Skeletal muscle tissue (tissue), 4 donors: Measurements from ENCODE around the gene MARCKSL1. TPM values are rescaled to one million over a fixed set of nuclear protein-coding genes. Genes with fewer than 3 reads are reported as not detected.
A peak's percentile ranks its signal among the peaks of the same experiment; 100 is the strongest.

Experiments
- H3K27ac ChIP-seq: one replicate; pipeline ENCODE4 v1.7.0; 2013; ENCODE audit warnings: mild to moderate bottlenecking, low read depth, low read length, inconsistent platforms
- H3K27me3 ChIP-seq, 3 donors: one replicate each; pipeline ENCODE4 v1.7.0; 2013; ENCODE audit warnings: low read length in 3 of 3; ENCODE audit not compliant: control insufficient read depth in 3 of 3, insufficient read depth in 3 of 3
- H3K36me3 ChIP-seq, 3 donors: one replicate each; pipeline ENCODE4 v1.7.0; 2013; ENCODE audit warnings: low read length in 3 of 3; ENCODE audit not compliant: control insufficient read depth in 3 of 3, insufficient read depth in 3 of 3
- H3K4me1 ChIP-seq, 3 donors: one replicate each; pipeline ENCODE4 v1.7.0; 2013; ENCODE audit warnings: low read length in 3 of 3, mild to moderate bottlenecking in 3 of 3; ENCODE audit not compliant: control insufficient read depth in 3 of 3, insufficient read depth in 3 of 3
- H3K4me3 ChIP-seq, 3 donors: one replicate each; pipeline ENCODE4 v1.7.0; 2013; ENCODE audit warnings: low read length in 3 of 3
- H3K9ac ChIP-seq, 3 donors: one replicate each; pipeline ENCODE4 v1.7.0; 2013; ENCODE audit warnings: low read length in 3 of 3, mild to moderate bottlenecking in 3 of 3, moderate library complexity in 2 of 3, low read depth in 1 of 3
- H3K9me3 ChIP-seq, 3 donors: one replicate each; pipeline ENCODE4 v1.7.0; 2013; ENCODE audit warnings: low read length in 3 of 3; ENCODE audit not compliant: control insufficient read depth in 3 of 3
- total RNA-seq: library from RNA; depleted of rRNA; stranded (reverse); fragments of >200 nt; gene quantifications from one replicate; pipeline ENCODE4 v1.2.3, GENCODE V29; 2014
- donor health status: Osteomylitis.

Gene MARCKSL1
- total RNA-seq, 1 donor from 2014 or later = 31.8 TPM

- Histone ChIP-seq H3K27ac (no peak overlapping the region), H3K9ac (peak overlapping the region; percentile 10 to 45 (median 23)), H3K9me3 (no peaks in the 10 kb centered on the region), H3K4me3 (peak overlapping the region in 1 of 3 donors; percentile 54), H3K27me3 (peaks cover 0 to 4% (median 0%) of the 10 kb centered on the region in 3 donors), H3K4me1 (peaks cover 13 to 27% (median 22%) of the 10 kb centered on the region in 3 donors), H3K36me3 (peaks cover 23 to 33% (median 31%) of the 10 kb centered on the region in 3 donors)
Observed at GRCh38 chr1:32334274-32334861, 1.7 kb downstream of the MARCKSL1 start.

- Histone ChIP-seq H3K9ac (no peak overlapping the region), H3K9me3 (no peaks in the 10 kb centered on the region), H3K4me3 (no peak overlapping the region), H3K36me3 (peaks cover 28 to 40% (median 39%) of the 10 kb centered on the region in 3 donors), H3K4me1 (peaks cover 13 to 26% (median 19%) of the 10 kb centered on the region in 3 donors), H3K27me3 (peaks cover 0 to 4% (median 0%) of the 10 kb centered on the region in 3 donors), H3K27ac (no peak overlapping the region)
Observed at GRCh38 chr1:32333251-32333963, 2.6 kb downstream of the MARCKSL1 start.

GRCh38 chr1:32332290-32333079 lies 3.5 kb downstream of the MARCKSL1 start:
- no peaks in the 10 kb centered on the region for H3K9me3 ChIP-seq
- peaks cover 0 to 4% (median 0%) of the 10 kb centered on the region in 3 donors for H3K27me3 ChIP-seq
- H3K27ac ChIP-seq = no peak overlapping the region
- no peak overlapping the region for H3K4me3 ChIP-seq
- no peak overlapping the region for H3K9ac ChIP-seq
- peaks cover 7 to 17% (median 16%) of the 10 kb centered on the region in 3 donors for H3K4me1 ChIP-seq
- peaks cover 35 to 49% (median 44%) of the 10 kb centered on the region in 3 donors for H3K36me3 ChIP-seq

GRCh38 chr1:32331549-32331948 lies 4.5 kb downstream of the MARCKSL1 start:
- Histone ChIP-seq H3K36me3 (peaks cover 43 to 57% (median 51%) of the 10 kb centered on the region in 3 donors), H3K4me1 (peaks cover 7 to 12% (median 10%) of the 10 kb centered on the region in 3 donors), H3K9me3 (no peaks in the 10 kb centered on the region), H3K27me3 (peaks cover 0 to 4% (median 0%) of the 10 kb centered on the region in 3 donors), H3K27ac (no peak overlapping the region), H3K4me3 (no peak overlapping the region), H3K9ac (no peak overlapping the region)

GRCh38 chr1:32330558-32331151 lies 5.4 kb downstream of the MARCKSL1 start:
- peaks cover 43 to 57% (median 51%) of the 10 kb centered on the region in 3 donors for H3K36me3 ChIP-seq
- no peak overlapping the region for H3K27ac ChIP-seq
- H3K27me3 ChIP-seq = peaks cover 0 to 4% (median 0%) of the 10 kb centered on the region in 3 donors
- H3K9me3 ChIP-seq = no peaks in the 10 kb centered on the region
- no peak overlapping the region for H3K4me3 ChIP-seq
- H3K9ac ChIP-seq = no peak overlapping the region
- H3K4me1 ChIP-seq = peaks cover 7 to 9% (median 8%) of the 10 kb centered on the region in 3 donors

GRCh38 chr1:32329931-32330466 lies 6.0 kb downstream of the MARCKSL1 start:
- Histone ChIP-seq H3K27ac (no peak overlapping the region), H3K4me3 (no peak overlapping the region), H3K27me3 (peaks cover 0 to 4% (median 0%) of the 10 kb centered on the region in 3 donors), H3K9ac (no peak overlapping the region), H3K9me3 (no peaks in the 10 kb centered on the region), H3K4me1 (peaks cover 4 to 7% (median 6%) of the 10 kb centered on the region in 3 donors), H3K36me3 (peaks cover 43 to 57% (median 51%) of the 10 kb centered on the region in 3 donors)

- Histone ChIP-seq H3K4me3 (no peak overlapping the region), H3K9ac (no peak overlapping the region), H3K36me3 (peaks cover 40 to 50% (median 45%) of the 10 kb centered on the region in 3 donors), H3K9me3 (no peaks in the 10 kb centered on the region), H3K27me3 (no peaks in the 10 kb centered on the region), H3K4me1 (no peaks in the 10 kb centered on the region), H3K27ac (no peak overlapping the region)
Observed at GRCh38 chr1:32327204-32327603, 8.8 kb downstream of the MARCKSL1 start.

GRCh38 chr1:32321712-32322291 lies 14.2 kb downstream of the MARCKSL1 start:
- Histone ChIP-seq H3K27me3 (no peaks in the 10 kb centered on the region), H3K9me3 (no peaks in the 10 kb centered on the region), H3K9ac (no peak overlapping the region), H3K36me3 (peaks cover 7 to 13% (median 12%) of the 10 kb centered on the region in 3 donors), H3K27ac (no peak overlapping the region), H3K4me1 (no peaks in the 10 kb centered on the region), H3K4me3 (no peak overlapping the region)
